ENCODE measurements around the gene PNPLA1.

Gene PNPLA1

DNA sequence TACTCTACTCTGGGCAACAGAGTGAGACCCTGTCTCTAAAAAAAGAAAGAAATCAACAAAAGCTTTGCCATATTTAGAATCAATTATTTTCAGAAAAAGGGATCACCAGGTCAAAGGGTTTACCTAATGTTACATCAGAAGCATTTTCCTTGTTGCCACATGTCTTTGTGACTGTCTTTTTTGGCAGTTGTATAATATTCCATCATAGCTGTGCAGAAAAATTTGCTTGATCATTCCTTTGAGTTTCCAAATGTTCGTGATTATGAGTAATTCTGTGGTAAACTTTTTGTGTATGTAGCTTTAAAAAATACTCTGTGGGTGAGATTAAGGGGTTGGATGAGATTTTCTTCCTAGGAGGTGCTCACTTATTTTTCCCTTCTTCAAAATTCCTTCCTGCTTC, 26.4 kb downstream of the PNPLA1 start:
- Histone ChIP-seq H2AFZ (ENCODE audit: low read length) (no peak overlapping the region), H3K4me2 (ENCODE audit: low read length) (no peak overlapping the region), H3K9me2 (ENCODE audit: low read depth, low read length) (no peaks in the 10 kb centered on the region), H3K79me2 (ENCODE audit: insufficient read depth, low read length) (no peaks in the 10 kb centered on the region), H3K9me3 (ENCODE audit: low read length) (no peaks in the 10 kb centered on the region), H3K9ac (ENCODE audit: low read length) (no peak overlapping the region), H3K36me3 (ENCODE audit: insufficient read depth, low read length) (no peaks in the 10 kb centered on the region), H4K20me1 (ENCODE audit: insufficient read depth, low read length) (no peaks in the 10 kb centered on the region), H3K4me1 (ENCODE audit: insufficient read depth, low read length, severe bottlenecking) (no peaks in the 10 kb centered on the region), H3K27me3 (ENCODE audit: insufficient read depth, low read length) (0 out of 2 replicates have a peak, but pooled peaks cover 5% of the 10 kb centered on the region), H3K27ac (ENCODE audit: low read depth, low read length, poor library complexity, severe bottlenecking) (no peak overlapping the region), H3F3A (ENCODE audit: insufficient read depth, low read length) (no peaks in the 10 kb centered on the region), H3K4me3 (ENCODE audit: low read depth, low read length, poor library complexity, severe bottlenecking) (no peak overlapping the region)
- TF ChIP-seq, protein P1, sequence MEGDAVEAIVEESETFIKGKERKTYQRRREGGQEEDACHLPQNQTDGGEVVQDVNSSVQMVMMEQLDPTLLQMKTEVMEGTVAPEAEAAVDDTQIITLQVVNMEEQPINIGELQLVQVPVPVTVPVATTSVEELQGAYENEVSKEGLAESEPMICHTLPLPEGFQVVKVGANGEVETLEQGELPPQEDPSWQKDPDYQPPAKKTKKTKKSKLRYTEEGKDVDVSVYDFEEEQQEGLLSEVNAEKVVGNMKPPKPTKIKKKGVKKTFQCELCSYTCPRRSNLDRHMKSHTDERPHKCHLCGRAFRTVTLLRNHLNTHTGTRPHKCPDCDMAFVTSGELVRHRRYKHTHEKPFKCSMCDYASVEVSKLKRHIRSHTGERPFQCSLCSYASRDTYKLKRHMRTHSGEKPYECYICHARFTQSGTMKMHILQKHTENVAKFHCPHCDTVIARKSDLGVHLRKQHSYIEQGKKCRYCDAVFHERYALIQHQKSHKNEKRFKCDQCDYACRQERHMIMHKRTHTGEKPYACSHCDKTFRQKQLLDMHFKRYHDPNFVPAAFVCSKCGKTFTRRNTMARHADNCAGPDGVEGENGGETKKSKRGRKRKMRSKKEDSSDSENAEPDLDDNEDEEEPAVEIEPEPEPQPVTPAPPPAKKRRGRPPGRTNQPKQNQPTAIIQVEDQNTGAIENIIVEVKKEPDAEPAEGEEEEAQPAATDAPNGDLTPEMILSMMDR (IDR thresholded peaks at IDR 0.05; ENCODE audit: low read length) = no peak
- TF ChIP-seq EZH2 (IDR thresholded peaks at IDR 0.05; ENCODE audit: borderline replicate concordance, low read length) = no peak

DNA sequence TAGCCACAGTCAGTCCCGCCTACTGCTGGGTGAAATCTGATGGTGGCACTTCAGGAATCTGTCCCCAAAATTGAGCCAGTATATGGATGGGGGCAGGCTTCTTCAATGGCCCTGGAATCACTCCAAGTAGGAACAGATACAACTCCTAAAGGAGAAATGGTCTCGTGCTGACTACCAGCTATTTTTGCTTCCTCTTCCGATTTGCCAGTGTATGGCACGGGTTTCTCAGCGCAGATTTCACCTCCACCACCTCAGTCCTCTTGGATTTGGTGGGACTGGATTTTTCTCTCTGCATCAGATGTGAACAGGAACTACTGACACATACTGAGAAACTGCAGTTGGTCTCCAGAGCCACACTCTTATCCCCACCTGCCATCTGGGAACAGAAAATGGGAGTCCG, 27.2 kb downstream of the PNPLA1 start:
- Histone ChIP-seq H3K27ac (ENCODE audit: low read depth, low read length, poor library complexity, severe bottlenecking) (no peak overlapping the region), H3F3A (ENCODE audit: insufficient read depth, low read length) (no peaks in the 10 kb centered on the region), H3K27me3 (ENCODE audit: insufficient read depth, low read length) (0 out of 2 replicates have a peak, but pooled peaks cover 5% of the 10 kb centered on the region), H3K36me3 (ENCODE audit: insufficient read depth, low read length) (no peaks in the 10 kb centered on the region), H3K9me2 (ENCODE audit: low read depth, low read length) (no peaks in the 10 kb centered on the region), H4K20me1 (ENCODE audit: insufficient read depth, low read length) (no peaks in the 10 kb centered on the region), H3K9ac (ENCODE audit: low read length) (no peak overlapping the region), H3K9me3 (ENCODE audit: low read length) (no peaks in the 10 kb centered on the region), H3K4me1 (ENCODE audit: insufficient read depth, low read length, severe bottlenecking) (no peaks in the 10 kb centered on the region), H3K4me2 (ENCODE audit: low read length) (no peak overlapping the region), H2AFZ (ENCODE audit: low read length) (no peak overlapping the region), H3K79me2 (ENCODE audit: insufficient read depth, low read length) (no peaks in the 10 kb centered on the region), H3K4me3 (ENCODE audit: low read depth, low read length, poor library complexity, severe bottlenecking) (no peak overlapping the region)
- TF ChIP-seq, protein P1 (IDR thresholded peaks at IDR 0.05; ENCODE audit: low read length) = no peak
- no peak for TF ChIP-seq EZH2 (IDR thresholded peaks at IDR 0.05; ENCODE audit: borderline replicate concordance, low read length)

DNA sequence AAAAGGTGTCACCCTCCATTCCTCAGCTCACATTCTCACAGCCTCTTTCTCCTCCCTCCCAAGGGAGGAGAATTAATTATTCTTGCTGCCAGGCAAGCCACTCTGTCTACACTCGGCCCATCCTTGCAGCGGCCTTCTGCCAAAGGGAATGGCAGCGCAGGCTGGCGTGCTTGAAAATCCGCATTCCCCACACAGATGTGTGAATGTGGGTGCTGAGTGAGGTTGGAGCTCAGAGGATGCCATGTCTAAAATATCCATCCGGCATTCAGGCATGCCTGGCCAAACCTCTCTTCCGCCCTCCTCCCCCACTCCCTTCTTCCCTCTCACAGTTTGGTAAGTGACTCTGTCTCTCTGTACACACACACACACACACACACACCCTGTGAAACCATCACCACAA, 27.7 kb downstream of the PNPLA1 start:
- H3K4me2 ChIP-seq (ENCODE audit: low read length) = no peak overlapping the region
- no peaks in the 10 kb centered on the region for H3K4me1 ChIP-seq (ENCODE audit: insufficient read depth, low read length, severe bottlenecking)
- H4K20me1 ChIP-seq (ENCODE audit: insufficient read depth, low read length) = no peaks in the 10 kb centered on the region
- H3K36me3 ChIP-seq (ENCODE audit: insufficient read depth, low read length) = no peaks in the 10 kb centered on the region
- no peak overlapping the region for H3K27ac ChIP-seq (ENCODE audit: low read depth, low read length, poor library complexity, severe bottlenecking)
- H3F3A ChIP-seq (ENCODE audit: insufficient read depth, low read length) = no peaks in the 10 kb centered on the region
- H2AFZ ChIP-seq (ENCODE audit: low read length) = no peak overlapping the region
- H3K9me3 ChIP-seq (ENCODE audit: low read length) = no peaks in the 10 kb centered on the region
- no peaks in the 10 kb centered on the region for H3K79me2 ChIP-seq (ENCODE audit: insufficient read depth, low read length)
- H3K9me2 ChIP-seq (ENCODE audit: low read depth, low read length) = no peaks in the 10 kb centered on the region
- H3K4me3 ChIP-seq (ENCODE audit: low read depth, low read length, poor library complexity, severe bottlenecking) = no peak overlapping the region
- 0 out of 2 replicates have a peak, but pooled peaks cover 5% of the 10 kb centered on the region for H3K27me3 ChIP-seq (ENCODE audit: insufficient read depth, low read length)
- no peak for TF ChIP-seq EZH2 (IDR thresholded peaks at IDR 0.05; ENCODE audit: borderline replicate concordance, low read length)
- TF ChIP-seq, protein P1 (IDR thresholded peaks at IDR 0.05; ENCODE audit: low read length) = no peak
- H3K9ac ChIP-seq (ENCODE audit: low read length) = no peak overlapping the region

Data from OCI-LY1 (cell line).